H1 (cell line): ENCODE results near the gene TERB2. TPM values are rescaled to one million over a fixed set of nuclear protein-coding genes. Genes with fewer than 3 reads are reported as not detected.
"Not testable (repeated sequence)": the region's sequence is repeated elsewhere in the genome, so short reads cannot be mapped to it uniquely, and the experiment has no call there.

Experiments used
- CTCF ChIA-PET: fragments of 300-600 bp; sonication (Branson Sonifier 250); formaldehyde crosslinking; loops from one replicate; lab custom pipeline; 2021; ENCODE audit not compliant: partially characterized antibody; lab: Charles Lee
- POLR2A ChIA-PET: fragments of 300-600 bp; sonication (Branson Sonifier 250); formaldehyde crosslinking; loops from one replicate; lab custom pipeline; 2021; ENCODE audit warnings: inconsistent platforms; ENCODE audit not compliant: partially characterized antibody; lab: Charles Lee
- DNase-seq, 2 experiments: peaks; one replicate each; pipeline versions ENCODE4 v3.0.0 to v3.0.0-alpha.2; 2010 to 2022; ENCODE audit warnings: low spot score in 2 of 2, low read depth in 1 of 2, mixed read lengths in 1 of 2
- FAIRE-seq: peaks from 2 replicates; lab custom pipeline; 2011; peaks lifted over from hg19 to GRCh38; lab: Jason Lieb, UNC
- H2AFZ ChIP-seq: 2 replicates; pipeline ENCODE4 v1.8.1; 2012; ENCODE audit warnings: low read length, inconsistent platforms
- H2AK5ac ChIP-seq: 2 replicates; pipeline ENCODE4 v1.6.1; 2013; ENCODE audit warnings: low read depth, low read length
- H2BK120ac ChIP-seq: replicated peaks from 2 replicates; pipeline ENCODE3; 2013; ENCODE audit warnings: low read depth, low read length, inconsistent platforms
- H2BK12ac ChIP-seq: 2 replicates; pipeline ENCODE4 v1.6.1; 2013; ENCODE audit warnings: low read depth, low read length
- H2BK15ac ChIP-seq: 2 replicates; pipeline ENCODE4 v1.6.1; 2013; ENCODE audit warnings: low read length
- H2BK20ac ChIP-seq: 2 replicates; pipeline ENCODE4 v1.6.1; 2013; ENCODE audit warnings: low read length
- H2BK5ac ChIP-seq: 2 replicates; pipeline ENCODE4 v1.6.1; 2013; ENCODE audit warnings: low read depth, low read length
- H3K14ac ChIP-seq: 2 replicates; pipeline ENCODE4 v1.6.1; 2013; ENCODE audit warnings: inconsistent platforms; ENCODE audit not compliant: insufficient read length
- H3K18ac ChIP-seq: 2 replicates; pipeline ENCODE4 v1.6.1; 2013; ENCODE audit warnings: low read length; ENCODE audit errors: extremely low read depth
- H3K23ac ChIP-seq: 2 replicates; pipeline ENCODE4 v1.6.1; 2013; ENCODE audit warnings: inconsistent platforms; ENCODE audit not compliant: insufficient read length
- H3K23me2 ChIP-seq: 2 replicates; pipeline ENCODE4 v1.6.1; 2013; ENCODE audit warnings: low read depth, low read length
- H3K27ac ChIP-seq: 2 replicates; pipeline ENCODE4 v1.6.1; 2011; ENCODE audit warnings: low read depth, low read length, inconsistent platforms
- H3K27me3 ChIP-seq, 4 experiments: replicated peaks in 1 of 4; 1 replicate in 1 of 4; 2 replicates in 3 of 4; pipeline versions ENCODE4 v1.6.1 to v1.8.1; 2011 to 2013; ENCODE audit warnings: low read length in 3 of 4, mild to moderate bottlenecking in 3 of 4, inconsistent platforms in 2 of 4, mixed read lengths in 2 of 4, moderate library complexity in 1 of 4; ENCODE audit not compliant: control insufficient read depth in 3 of 4, insufficient read depth in 3 of 4; ENCODE audit errors: extremely low read depth in 1 of 4
- H3K36me3 ChIP-seq, 4 experiments: 2 replicates each; pipeline versions ENCODE4 v1.6.1 to v1.8.1; 2011 to 2013; ENCODE audit warnings: mild to moderate bottlenecking in 4 of 4, low read length in 3 of 4, moderate library complexity in 2 of 4, control low read depth in 1 of 4, inconsistent platforms in 1 of 4; ENCODE audit not compliant: insufficient read depth in 4 of 4, control insufficient read depth in 2 of 4
- H3K4ac ChIP-seq: replicated peaks from 2 replicates; pipeline ENCODE3; 2013; ENCODE audit warnings: low read length, low read depth, mixed read lengths, inconsistent platforms; ENCODE audit not compliant: insufficient read length
- H3K4me1 ChIP-seq, 4 experiments: replicated peaks in 1 of 4; 1 replicate in 1 of 4; 2 replicates in 3 of 4; pipeline versions ENCODE4 v1.6.1 to v1.8.1; 2011 to 2013; ENCODE audit warnings: low read length in 3 of 4, inconsistent platforms in 2 of 4, mixed read lengths in 1 of 4; ENCODE audit not compliant: insufficient read depth in 4 of 4, control insufficient read depth in 3 of 4
- H3K4me2 ChIP-seq, 2 experiments: 2 replicates each; pipeline versions ENCODE4 v1.6.1 to v1.8.1; 2011 to 2013; ENCODE audit warnings: low read depth in 2 of 2, low read length in 2 of 2, control low read depth in 1 of 2, inconsistent platforms in 1 of 2, mild to moderate bottlenecking in 1 of 2; ENCODE audit not compliant: insufficient read depth in 1 of 2
- H3K4me3 ChIP-seq, 4 experiments: fragments of 200-600, 300-600 bp in 1 of 4; sonication (generic), shearing (Covaris generic), sonication (Bioruptor Twin) in 1 of 4; 2 replicates each; pipeline versions ENCODE4 v1.5.1 to v1.8.1; 2011 to 2016; ENCODE audit warnings: low read length in 4 of 4, low read depth in 3 of 4, control low read depth in 2 of 4, inconsistent platforms in 2 of 4, mild to moderate bottlenecking in 2 of 4, mixed read lengths in 1 of 4, moderate library complexity in 1 of 4; ENCODE audit not compliant: insufficient read depth in 2 of 4; ENCODE audit errors: extremely low read depth in 1 of 4
- H3K56ac ChIP-seq: replicated peaks from 2 replicates; pipeline ENCODE3; 2013; ENCODE audit warnings: low read depth, mild to moderate bottlenecking, mixed read lengths, low read length, inconsistent platforms; ENCODE audit not compliant: insufficient read length
- H3K79me1 ChIP-seq: 2 replicates; pipeline ENCODE4 v1.6.1; 2013; ENCODE audit warnings: low read depth, low read length, control low read depth
- H3K79me2 ChIP-seq, 2 experiments: 2 replicates each; pipeline versions ENCODE4 v1.6.1 to v1.8.1; 2012 to 2013; ENCODE audit warnings: low read length in 2 of 2, mild to moderate bottlenecking in 2 of 2, inconsistent platforms in 1 of 2; ENCODE audit not compliant: insufficient read depth in 2 of 2, control insufficient read depth in 1 of 2
- H3K9ac ChIP-seq, 4 experiments: replicated peaks in 1 of 4; 1 replicate in 1 of 4; 2 replicates in 3 of 4; pipeline versions ENCODE4 v1.6.1 to v1.8.1; 2011 to 2013; ENCODE audit warnings: low read depth in 3 of 4, low read length in 3 of 4, control low read depth in 2 of 4, mild to moderate bottlenecking in 2 of 4, moderate library complexity in 2 of 4, inconsistent platforms in 1 of 4; ENCODE audit errors: extremely low read depth in 1 of 4
- H3K9me3 ChIP-seq, 2 experiments: 2 replicates each; pipeline versions ENCODE4 v1.6.1 to v1.8.1; 2012 to 2013; ENCODE audit warnings: mild to moderate bottlenecking in 2 of 2, moderate library complexity in 2 of 2, control low read depth in 1 of 2, inconsistent platforms in 1 of 2, low read depth in 1 of 2, low read length in 1 of 2, mixed read lengths in 1 of 2; ENCODE audit not compliant: insufficient read depth in 2 of 2
- H4K20me1 ChIP-seq, 2 experiments: replicated peaks in 1 of 2; 2 replicates each; pipeline versions ENCODE3 to v1.8.1; 2011 to 2013; ENCODE audit warnings: inconsistent platforms in 2 of 2, low read length in 2 of 2, mild to moderate bottlenecking in 1 of 2; ENCODE audit not compliant: insufficient read depth in 2 of 2, control insufficient read depth in 1 of 2
- H4K5ac ChIP-seq: 2 replicates; pipeline ENCODE4 v1.6.1; 2013; ENCODE audit warnings: low read length, low read depth, mixed read lengths, inconsistent platforms; ENCODE audit not compliant: insufficient read length
- H4K8ac ChIP-seq: 2 replicates; pipeline ENCODE4 v1.8.0; 2013; ENCODE audit warnings: mild to moderate bottlenecking, moderate library complexity, low read length, inconsistent platforms; ENCODE audit not compliant: insufficient read depth; ENCODE audit errors: extremely low read depth
- H4K91ac ChIP-seq: replicated peaks from 2 replicates; pipeline ENCODE3; 2013; ENCODE audit warnings: low read length, mixed read lengths, inconsistent platforms; ENCODE audit not compliant: insufficient read length
- WGBS, 2 experiments: shearing (Covaris generic) in 1 of 2; methylation state at CpG; one replicate each; pipeline versions ENCODE4 v1.1.6 to v1.1.7; 2013 to 2015; ENCODE audit warnings: low lambda C conversion rate in 2 of 2, mixed read lengths in 2 of 2, inconsistent platforms in 1 of 2, low coverage in 1 of 2, missing lambda C conversion rate in 1 of 2; ENCODE audit not compliant: insufficient replicate concordance in 2 of 2, insufficient coverage in 1 of 2, insufficient read length in 1 of 2; ENCODE audit errors: extremely low coverage in 1 of 2, missing lambda C conversion rate in 1 of 2; 5-methylcytosine and 5-hydroxymethylcytosine counted together
- polyA plus RNA-seq, 7 experiments: library from polyadenylated mRNA; depleted of rRNA in 3 of 7; stranded (reverse) in 5 of 7; unstranded in 2 of 7; fragments of >200 nt in 5 of 7; fragments of 200-250 nt in 2 of 7; gene quantifications; 1 replicate in 5 of 7; 2 replicates in 1 of 7; 4 replicates in 1 of 7; pipeline versions ENCODE4 v1.2.1 to v1.2.3, GENCODE V29; 2011 to 2013; ENCODE audit warnings: missing spikeins in 2 of 7, mixed read lengths in 2 of 7
- total RNA-seq: library from RNA; stranded (reverse); fragmentation: NEBNext Ultra II Directional; extraction: Animal tissue kit (Norgen Biotek cat#: 25700); gene quantifications from 2 replicates; pipeline ENCODE4 v1.2.1, GENCODE V29; 2021

Gene TERB2
- total and polyA plus RNA-seq, 2 of the 8 experiments (the other 6 are each of a cell fraction or from before 2014, with no cell fraction given), result not detected

- H2AFZ ChIP-seq, H4K20me1 ChIP-seq, H3K23ac ChIP-seq, H3K27me3 ChIP-seq, H4K8ac ChIP-seq, H4K91ac ChIP-seq, H4K5ac ChIP-seq, H3K9me3 ChIP-seq, H3K23me2 ChIP-seq, H2BK15ac ChIP-seq, H2BK12ac ChIP-seq, H3K18ac ChIP-seq, H2BK20ac ChIP-seq, H3K4me2 ChIP-seq, DNase-seq, H2AK5ac ChIP-seq, H3K56ac ChIP-seq, H2BK5ac ChIP-seq, H3K4ac ChIP-seq, H3K79me1 ChIP-seq, H2BK120ac ChIP-seq, H3K4me3 ChIP-seq, H3K9ac ChIP-seq, H3K36me3 ChIP-seq, FAIRE-seq, H3K14ac ChIP-seq, H3K27ac ChIP-seq: not testable (repeated sequence)
- POLR2A ChIA-PET, result interaction anchor here (1.2 kb wide), 1 partner anchor 17 kb away, joined by 3 read pairs; no protein-coding TSS in a partner anchor
- H3K79me2 ChIP-seq, result peaks cover 0 to 24% of the 10 kb centered on the region in 2 experiments; a peak in 2 of 4 replicates
- peaks cover 5 to 10% (median 8%) of the 10 kb centered on the region in 4 experiments for H3K4me1 ChIP-seq
- CTCF ChIA-PET, result interaction anchor here (2.3 kb wide), 1 partner anchor 12 kb away, joined by 19 read pairs; no protein-coding TSS in a partner anchor
- 93% methylated on average over 3 of the region's 3 CpGs; no CpG with 5 or more reads in 1 of the 2 experiments for WGBS, 2 experiments
These were observed 68.2 kb downstream of the TERB2 start for GRCh38 chr15:45024649-45025048.

GRCh38 chr15:45025627-45026026 lies 69.1 kb downstream of the TERB2 start:
- 100% methylated on average over 3 of the region's 3 CpGs; no CpG with 5 or more reads in 1 of the 2 experiments for WGBS, 2 experiments
- not testable (repeated sequence) for H3K23ac ChIP-seq, H3K9ac ChIP-seq, H4K20me1 ChIP-seq, H2AK5ac ChIP-seq, H3K27ac ChIP-seq, H3K36me3 ChIP-seq, H3K56ac ChIP-seq, H3K4me2 ChIP-seq, H3K4ac ChIP-seq, H3K18ac ChIP-seq, H2BK120ac ChIP-seq, H3K4me3 ChIP-seq, DNase-seq, H4K5ac ChIP-seq, H4K91ac ChIP-seq, H3K79me1 ChIP-seq, H3K27me3 ChIP-seq, H3K23me2 ChIP-seq, H3K9me3 ChIP-seq, H2BK20ac ChIP-seq, H3K14ac ChIP-seq, H4K8ac ChIP-seq, H2BK12ac ChIP-seq, H2AFZ ChIP-seq, FAIRE-seq, H2BK5ac ChIP-seq, H2BK15ac ChIP-seq
- Histone ChIP-seq H3K4me1 (peaks cover 5 to 10% (median 8%) of the 10 kb centered on the region in 4 experiments), H3K79me2 (peaks cover 0 to 25% of the 10 kb centered on the region in 2 experiments; a peak in 2 of 4 replicates)
- POLR2A ChIA-PET, result interaction anchor here (0.7 kb wide), 1 partner anchor 147 kb away, joined by 3 read pairs; no protein-coding TSS in a partner anchor
- CTCF ChIA-PET, result interaction anchor here (1.4 kb wide), 1 partner anchor 11 kb away, joined by 4 read pairs; no protein-coding TSS in a partner anchor
